ENCODE data around the gene COL23A1.

DNA sequence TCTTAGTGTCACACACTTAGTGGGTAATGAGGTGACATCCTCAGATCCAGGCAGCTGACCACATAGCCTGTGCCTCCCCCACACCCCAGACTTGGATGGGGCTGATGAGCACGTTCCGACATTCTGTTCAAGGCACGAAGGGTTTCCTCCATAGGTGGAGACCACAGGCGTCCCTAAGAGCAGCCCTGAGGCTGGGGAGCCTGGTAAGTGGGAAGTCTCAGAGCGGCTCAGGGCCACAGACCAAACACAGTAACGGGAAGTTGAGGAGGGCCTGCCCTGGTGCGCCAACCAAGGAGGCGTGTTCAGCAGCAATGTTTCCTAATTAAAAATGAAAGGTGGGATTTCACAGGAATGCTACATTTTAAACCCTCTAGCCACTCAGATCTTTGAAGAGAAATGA, 255.3 kb downstream of the COL23A1 start:
- no peak for TF ChIP-seq POLR2AphosphoS5 (IDR thresholded peaks at IDR 0.05; ENCODE audit: low read depth)
- TF ChIP-seq EZH2 (IDR thresholded peaks at IDR 0.05; ENCODE audit: low read depth, unreplicated experiment) = no peak
- TF ChIP-seq, protein P1, sequence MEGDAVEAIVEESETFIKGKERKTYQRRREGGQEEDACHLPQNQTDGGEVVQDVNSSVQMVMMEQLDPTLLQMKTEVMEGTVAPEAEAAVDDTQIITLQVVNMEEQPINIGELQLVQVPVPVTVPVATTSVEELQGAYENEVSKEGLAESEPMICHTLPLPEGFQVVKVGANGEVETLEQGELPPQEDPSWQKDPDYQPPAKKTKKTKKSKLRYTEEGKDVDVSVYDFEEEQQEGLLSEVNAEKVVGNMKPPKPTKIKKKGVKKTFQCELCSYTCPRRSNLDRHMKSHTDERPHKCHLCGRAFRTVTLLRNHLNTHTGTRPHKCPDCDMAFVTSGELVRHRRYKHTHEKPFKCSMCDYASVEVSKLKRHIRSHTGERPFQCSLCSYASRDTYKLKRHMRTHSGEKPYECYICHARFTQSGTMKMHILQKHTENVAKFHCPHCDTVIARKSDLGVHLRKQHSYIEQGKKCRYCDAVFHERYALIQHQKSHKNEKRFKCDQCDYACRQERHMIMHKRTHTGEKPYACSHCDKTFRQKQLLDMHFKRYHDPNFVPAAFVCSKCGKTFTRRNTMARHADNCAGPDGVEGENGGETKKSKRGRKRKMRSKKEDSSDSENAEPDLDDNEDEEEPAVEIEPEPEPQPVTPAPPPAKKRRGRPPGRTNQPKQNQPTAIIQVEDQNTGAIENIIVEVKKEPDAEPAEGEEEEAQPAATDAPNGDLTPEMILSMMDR (conservative IDR thresholded peaks at IDR 0.05; ENCODE audit: low read depth in 2 of 2) = no peak
- TF ChIP-seq JUNB (IDR thresholded peaks at IDR 0.05; ENCODE audit: unreplicated experiment) = no peak
- TF ChIP-seq, protein P2, sequence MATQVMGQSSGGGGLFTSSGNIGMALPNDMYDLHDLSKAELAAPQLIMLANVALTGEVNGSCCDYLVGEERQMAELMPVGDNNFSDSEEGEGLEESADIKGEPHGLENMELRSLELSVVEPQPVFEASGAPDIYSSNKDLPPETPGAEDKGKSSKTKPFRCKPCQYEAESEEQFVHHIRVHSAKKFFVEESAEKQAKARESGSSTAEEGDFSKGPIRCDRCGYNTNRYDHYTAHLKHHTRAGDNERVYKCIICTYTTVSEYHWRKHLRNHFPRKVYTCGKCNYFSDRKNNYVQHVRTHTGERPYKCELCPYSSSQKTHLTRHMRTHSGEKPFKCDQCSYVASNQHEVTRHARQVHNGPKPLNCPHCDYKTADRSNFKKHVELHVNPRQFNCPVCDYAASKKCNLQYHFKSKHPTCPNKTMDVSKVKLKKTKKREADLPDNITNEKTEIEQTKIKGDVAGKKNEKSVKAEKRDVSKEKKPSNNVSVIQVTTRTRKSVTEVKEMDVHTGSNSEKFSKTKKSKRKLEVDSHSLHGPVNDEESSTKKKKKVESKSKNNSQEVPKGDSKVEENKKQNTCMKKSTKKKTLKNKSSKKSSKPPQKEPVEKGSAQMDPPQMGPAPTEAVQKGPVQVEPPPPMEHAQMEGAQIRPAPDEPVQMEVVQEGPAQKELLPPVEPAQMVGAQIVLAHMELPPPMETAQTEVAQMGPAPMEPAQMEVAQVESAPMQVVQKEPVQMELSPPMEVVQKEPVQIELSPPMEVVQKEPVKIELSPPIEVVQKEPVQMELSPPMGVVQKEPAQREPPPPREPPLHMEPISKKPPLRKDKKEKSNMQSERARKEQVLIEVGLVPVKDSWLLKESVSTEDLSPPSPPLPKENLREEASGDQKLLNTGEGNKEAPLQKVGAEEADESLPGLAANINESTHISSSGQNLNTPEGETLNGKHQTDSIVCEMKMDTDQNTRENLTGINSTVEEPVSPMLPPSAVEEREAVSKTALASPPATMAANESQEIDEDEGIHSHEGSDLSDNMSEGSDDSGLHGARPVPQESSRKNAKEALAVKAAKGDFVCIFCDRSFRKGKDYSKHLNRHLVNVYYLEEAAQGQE (IDR thresholded peaks at IDR 0.05; ENCODE audit: unreplicated experiment) = no peak
- no peak for TF ChIP-seq NANOG (IDR thresholded peaks at IDR 0.05; ENCODE audit: borderline replicate concordance)
- TF ChIP-seq CREB1 (CRISPR knock-in tag; IDR thresholded peaks at IDR 0.05; ENCODE audit: low read depth) = no peak
- no peak for TF ChIP-seq EZH2phosphoT487 (IDR thresholded peaks at IDR 0.05; ENCODE audit: unreplicated experiment)
- TF ChIP-seq, protein P3, sequence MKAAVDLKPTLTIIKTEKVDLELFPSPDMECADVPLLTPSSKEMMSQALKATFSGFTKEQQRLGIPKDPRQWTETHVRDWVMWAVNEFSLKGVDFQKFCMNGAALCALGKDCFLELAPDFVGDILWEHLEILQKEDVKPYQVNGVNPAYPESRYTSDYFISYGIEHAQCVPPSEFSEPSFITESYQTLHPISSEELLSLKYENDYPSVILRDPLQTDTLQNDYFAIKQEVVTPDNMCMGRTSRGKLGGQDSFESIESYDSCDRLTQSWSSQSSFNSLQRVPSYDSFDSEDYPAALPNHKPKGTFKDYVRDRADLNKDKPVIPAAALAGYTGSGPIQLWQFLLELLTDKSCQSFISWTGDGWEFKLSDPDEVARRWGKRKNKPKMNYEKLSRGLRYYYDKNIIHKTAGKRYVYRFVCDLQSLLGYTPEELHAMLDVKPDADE (IDR thresholded peaks at IDR 0.05) = no peak
- TF ChIP-seq STAT1 (IDR thresholded peaks at IDR 0.05; ENCODE audit: unreplicated experiment) = no peak
- TF ChIP-seq ZNF331 (CRISPR knock-in tag; IDR thresholded peaks at IDR 0.05; ENCODE audit: low read depth) = no peak

All from GM23338 (cell line).